GM06990 (cell line): ENCODE data around the gene SPRYD3.
"Not testable (repeated sequence)": the region's sequence is repeated elsewhere in the genome, so short reads cannot be mapped to it uniquely, and the experiment has no call there.

Source experiments
- DNase-seq: peaks from one replicate; pipeline ENCODE4 v3.0.0-alpha.2; 2011; ENCODE audit not compliant: insufficient read length; ENCODE audit errors: extremely low read depth
- H3K27me3 ChIP-seq: replicated peaks from 2 replicates; pipeline ENCODE4 v1.6.0; 2011; ENCODE audit warnings: low read length; ENCODE audit not compliant: control insufficient read depth, insufficient read depth
- H3K36me3 ChIP-seq: 2 replicates; pipeline ENCODE4 v1.5.1; 2011; ENCODE audit warnings: low read length; ENCODE audit not compliant: control insufficient read depth, insufficient read depth
- H3K4me3 ChIP-seq: replicated peaks from 2 replicates; pipeline ENCODE4 v1.5.1; 2011; ENCODE audit warnings: low read depth, mild to moderate bottlenecking, control low read depth, low read length
- TF ChIP-seq, protein P1 (sequence below): IDR thresholded peaks from 2 replicates; pipeline ENCODE4 v1.5.1; 2011; ENCODE audit warnings: low read length, control low read depth, mild to moderate bottlenecking, inconsistent platforms; ENCODE audit not compliant: insufficient read depth, poor library complexity, severe bottlenecking

Gene SPRYD3

GRCh38 chr12:53113136-53113705, 34.0 kb upstream of the SPRYD3 start:
- Histone ChIP-seq H3K27me3 (no peaks in the 10 kb centered on the region), H3K36me3 (no peaks in the 10 kb centered on the region), H3K4me3 (no peak overlapping the region)
- TF ChIP-seq, protein P1, sequence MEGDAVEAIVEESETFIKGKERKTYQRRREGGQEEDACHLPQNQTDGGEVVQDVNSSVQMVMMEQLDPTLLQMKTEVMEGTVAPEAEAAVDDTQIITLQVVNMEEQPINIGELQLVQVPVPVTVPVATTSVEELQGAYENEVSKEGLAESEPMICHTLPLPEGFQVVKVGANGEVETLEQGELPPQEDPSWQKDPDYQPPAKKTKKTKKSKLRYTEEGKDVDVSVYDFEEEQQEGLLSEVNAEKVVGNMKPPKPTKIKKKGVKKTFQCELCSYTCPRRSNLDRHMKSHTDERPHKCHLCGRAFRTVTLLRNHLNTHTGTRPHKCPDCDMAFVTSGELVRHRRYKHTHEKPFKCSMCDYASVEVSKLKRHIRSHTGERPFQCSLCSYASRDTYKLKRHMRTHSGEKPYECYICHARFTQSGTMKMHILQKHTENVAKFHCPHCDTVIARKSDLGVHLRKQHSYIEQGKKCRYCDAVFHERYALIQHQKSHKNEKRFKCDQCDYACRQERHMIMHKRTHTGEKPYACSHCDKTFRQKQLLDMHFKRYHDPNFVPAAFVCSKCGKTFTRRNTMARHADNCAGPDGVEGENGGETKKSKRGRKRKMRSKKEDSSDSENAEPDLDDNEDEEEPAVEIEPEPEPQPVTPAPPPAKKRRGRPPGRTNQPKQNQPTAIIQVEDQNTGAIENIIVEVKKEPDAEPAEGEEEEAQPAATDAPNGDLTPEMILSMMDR: no peak
- DNase-seq: no peak

- not testable (repeated sequence) for H3K27me3 ChIP-seq, H3K4me3 ChIP-seq, DNase-seq, H3K36me3 ChIP-seq
These were observed 33.2 kb upstream of the SPRYD3 start for GRCh38 chr12:53112431-53112830.

DNA sequence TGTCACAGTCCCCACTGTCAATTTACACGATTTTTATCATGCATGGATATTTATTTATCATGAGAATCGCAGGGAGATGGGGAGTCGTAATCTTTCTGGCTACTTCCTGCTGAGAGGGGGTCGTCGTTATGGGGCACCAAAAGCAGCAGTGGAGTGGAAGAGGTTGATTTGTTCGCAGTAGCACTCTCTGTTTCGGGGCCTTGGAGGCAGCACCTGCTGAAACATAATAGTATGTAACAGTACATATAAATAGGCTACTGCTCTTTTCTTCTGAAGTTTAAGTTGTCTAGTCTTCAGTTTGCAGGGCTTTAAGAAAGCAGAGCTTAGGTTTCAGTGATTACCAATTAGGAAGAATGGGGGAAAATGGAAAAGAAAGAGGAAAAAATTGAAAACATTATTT, 27.9 kb upstream of the SPRYD3 start:
- Histone ChIP-seq H3K36me3 (no peaks in the 10 kb centered on the region), H3K27me3 (no peaks in the 10 kb centered on the region), H3K4me3 (no peak overlapping the region)
- TF ChIP-seq, protein P1: no peak
- no peak for DNase-seq

- Histone ChIP-seq H3K36me3 (no peaks in the 10 kb centered on the region), H3K4me3 (no peak overlapping the region), H3K27me3 (no peaks in the 10 kb centered on the region)
- DNase-seq: no peak
- TF ChIP-seq, protein P1: no peak
These were observed 26.7 kb upstream of the SPRYD3 start for GRCh38 chr12:53105712-53106439.

DNA sequence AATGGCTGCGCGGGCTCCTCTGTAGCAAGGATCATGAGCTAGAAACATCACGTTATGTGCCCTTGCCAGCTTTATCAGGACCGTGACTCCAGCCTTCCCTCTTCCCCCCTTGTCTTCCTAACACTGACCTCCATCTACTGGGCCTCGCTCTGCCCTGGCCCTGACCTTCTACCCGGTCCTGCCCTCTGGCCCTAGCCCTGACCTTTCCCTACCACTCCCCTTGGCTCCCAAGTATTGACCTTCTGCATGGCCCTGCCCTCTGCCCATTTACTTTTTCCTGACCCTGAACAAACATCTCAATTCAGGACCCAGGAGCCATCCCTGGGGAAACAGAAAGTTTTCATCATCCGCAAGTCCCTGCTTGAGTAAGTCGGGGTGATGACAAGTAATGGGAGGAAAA, 26.1 kb upstream of the SPRYD3 start:
- Histone ChIP-seq H3K36me3 (no peaks in the 10 kb centered on the region), H3K4me3 (no peak overlapping the region), H3K27me3 (no peaks in the 10 kb centered on the region)
- no peak for DNase-seq
- TF ChIP-seq, protein P1: no peak

GRCh38 chr12:53103860-53104305, 24.7 kb upstream of the SPRYD3 start:
- TF ChIP-seq, protein P1: no peak

More at GRCh38 chr12:53103860-53104305, 24.7 kb upstream of the SPRYD3 start:
- no peak overlapping the region for H3K4me3 ChIP-seq
- DNase-seq: peak; percentile 28
- no peaks in the 10 kb centered on the region for H3K27me3 ChIP-seq
- no peaks in the 10 kb centered on the region for H3K36me3 ChIP-seq
